Mammary epithelial cell (primary cell): Measurements from ENCODE around the gene PRR9.

Experiments
- EZH2 ChIP-seq: IDR thresholded peaks from 2 replicates; pipeline ENCODE4 v1.6.1; 2012; ENCODE audit warnings: low read length, inconsistent platforms, borderline replicate concordance
- TF ChIP-seq, protein P1 (sequence below), 2 donors: IDR thresholded peaks in 1 of 2; conservative IDR thresholded peaks in 1 of 2; 2 replicates each; pipeline ENCODE4 v1.5.1; 2011 to 2012; ENCODE audit warnings: inconsistent platforms in 2 of 2, low read length in 2 of 2, mild to moderate bottlenecking in 2 of 2, control low read depth in 1 of 2, low read depth in 1 of 2; ENCODE audit not compliant: insufficient read depth in 1 of 2; ENCODE audit errors: extremely low read depth in 1 of 2

GRCh38 chr1:153192697-153193096 lies 24.7 kb upstream of the PRR9 start:
- TF ChIP-seq, protein P1, sequence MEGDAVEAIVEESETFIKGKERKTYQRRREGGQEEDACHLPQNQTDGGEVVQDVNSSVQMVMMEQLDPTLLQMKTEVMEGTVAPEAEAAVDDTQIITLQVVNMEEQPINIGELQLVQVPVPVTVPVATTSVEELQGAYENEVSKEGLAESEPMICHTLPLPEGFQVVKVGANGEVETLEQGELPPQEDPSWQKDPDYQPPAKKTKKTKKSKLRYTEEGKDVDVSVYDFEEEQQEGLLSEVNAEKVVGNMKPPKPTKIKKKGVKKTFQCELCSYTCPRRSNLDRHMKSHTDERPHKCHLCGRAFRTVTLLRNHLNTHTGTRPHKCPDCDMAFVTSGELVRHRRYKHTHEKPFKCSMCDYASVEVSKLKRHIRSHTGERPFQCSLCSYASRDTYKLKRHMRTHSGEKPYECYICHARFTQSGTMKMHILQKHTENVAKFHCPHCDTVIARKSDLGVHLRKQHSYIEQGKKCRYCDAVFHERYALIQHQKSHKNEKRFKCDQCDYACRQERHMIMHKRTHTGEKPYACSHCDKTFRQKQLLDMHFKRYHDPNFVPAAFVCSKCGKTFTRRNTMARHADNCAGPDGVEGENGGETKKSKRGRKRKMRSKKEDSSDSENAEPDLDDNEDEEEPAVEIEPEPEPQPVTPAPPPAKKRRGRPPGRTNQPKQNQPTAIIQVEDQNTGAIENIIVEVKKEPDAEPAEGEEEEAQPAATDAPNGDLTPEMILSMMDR (conservative IDR thresholded peaks at IDR 0.05 in 1 of 2, IDR thresholded peaks at IDR 0.05 in 1 of 2; ENCODE audit: extremely low read depth in 1 of 2, insufficient read depth in 1 of 2, low read depth in 1 of 2, low read length in 2 of 2): peak; percentile 82 to 90
- TF ChIP-seq EZH2: no peak
